Dermis blood vessel endothelial cell (primary cell): Measurements from ENCODE around the gene VWA8. TPM values are rescaled to one million over a fixed set of nuclear protein-coding genes. Genes with fewer than 3 reads are reported as not detected.

Experiments
- DNase-seq: peaks from one replicate; pipeline ENCODE4 v3.0.0; 2010
- total RNA-seq: library from RNA; depleted of rRNA; stranded (reverse); fragments of >200 nt; gene quantifications from 2 replicates; pipeline ENCODE4 v1.2.3, GENCODE V29; 2014

Gene VWA8
- total RNA-seq, 1 donor from 2014 or later: 12.6 TPM

GRCh38 chr13:41740479-41740878 is 220.4 kb downstream of the VWA8 start:
- DNase-seq: no peak

- no peak for DNase-seq
Measured at GRCh38 chr13:41722684-41723535, 238.0 kb downstream of the VWA8 start.

DNA sequence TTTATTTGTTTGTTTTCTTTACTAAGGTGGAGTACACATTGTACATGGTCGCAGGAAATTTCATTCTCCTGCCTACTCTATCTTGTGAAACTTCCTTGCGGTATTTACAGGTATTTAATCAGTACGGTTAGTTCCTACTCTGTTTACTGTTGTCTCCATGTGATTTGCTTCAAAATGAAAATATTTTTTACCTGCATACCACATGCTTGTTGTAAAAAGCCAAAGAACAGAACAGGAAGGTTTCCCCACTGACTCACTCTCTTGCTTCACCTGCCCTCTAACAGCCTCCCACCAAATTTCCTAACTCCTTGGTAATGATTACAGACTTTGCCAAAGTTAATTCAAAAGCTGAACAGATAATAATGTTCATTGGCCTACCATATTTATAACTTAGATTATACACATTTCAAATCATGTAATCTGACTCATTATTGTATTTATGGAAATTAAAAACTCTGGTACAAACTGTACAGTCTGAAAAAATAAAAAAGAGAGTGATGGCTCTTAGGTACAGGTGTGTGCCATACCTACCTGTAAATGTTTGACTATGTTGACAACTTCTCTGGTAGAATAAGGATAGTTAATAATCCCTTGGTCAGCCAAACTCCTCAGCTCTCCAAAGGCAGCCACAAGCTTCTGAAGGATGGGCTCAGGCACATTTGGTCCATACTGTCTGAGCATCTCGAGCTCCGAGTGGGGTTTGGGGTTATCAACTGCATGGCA is 239.9 kb downstream of the VWA8 start:
- no peak for DNase-seq

DNA sequence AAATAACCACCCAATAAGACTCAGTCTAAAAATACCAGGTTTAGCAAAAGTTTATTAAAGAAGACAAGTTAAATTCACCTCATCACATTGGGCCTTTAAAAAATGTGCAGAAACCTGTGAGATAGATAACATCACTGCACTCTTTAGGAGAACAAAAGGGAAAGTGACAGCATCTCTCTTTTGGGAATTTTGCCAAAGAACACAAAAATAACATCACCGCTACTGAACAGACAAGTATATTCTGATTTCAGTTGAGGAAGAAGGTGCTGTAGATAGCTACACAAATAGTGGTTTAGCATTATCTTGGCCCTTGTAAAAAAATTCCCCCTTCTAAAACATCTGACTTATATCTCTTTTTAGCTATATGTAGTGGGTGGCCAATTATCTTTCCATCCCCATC is 244.7 kb downstream of the VWA8 start:
- DNase-seq: peak; percentile 36

DNA sequence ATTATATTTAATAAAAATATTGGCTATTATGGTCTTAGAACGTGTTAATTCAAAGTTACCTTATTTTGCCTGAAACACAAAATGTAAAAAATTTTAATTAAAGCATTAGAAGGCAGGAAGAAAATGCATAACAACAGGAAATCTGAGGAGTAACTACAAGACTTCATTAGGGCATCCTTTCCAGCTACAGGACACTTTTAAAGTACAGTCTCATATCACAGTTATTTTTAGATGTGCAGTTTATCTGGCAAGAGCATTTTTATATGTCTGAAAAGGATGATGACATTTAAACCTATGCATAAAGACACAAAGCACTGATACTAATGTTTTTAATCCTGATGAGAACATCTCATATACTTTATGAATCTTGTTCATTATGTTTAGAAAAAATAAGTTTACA is 247.5 kb downstream of the VWA8 start:
- DNase-seq: no peak

- no peak for DNase-seq
Measured at GRCh38 chr13:41710771-41711170, 250.1 kb downstream of the VWA8 start.

GRCh38 chr13:41709511-41709910 is 251.4 kb downstream of the VWA8 start:
- no peak for DNase-seq

DNA sequence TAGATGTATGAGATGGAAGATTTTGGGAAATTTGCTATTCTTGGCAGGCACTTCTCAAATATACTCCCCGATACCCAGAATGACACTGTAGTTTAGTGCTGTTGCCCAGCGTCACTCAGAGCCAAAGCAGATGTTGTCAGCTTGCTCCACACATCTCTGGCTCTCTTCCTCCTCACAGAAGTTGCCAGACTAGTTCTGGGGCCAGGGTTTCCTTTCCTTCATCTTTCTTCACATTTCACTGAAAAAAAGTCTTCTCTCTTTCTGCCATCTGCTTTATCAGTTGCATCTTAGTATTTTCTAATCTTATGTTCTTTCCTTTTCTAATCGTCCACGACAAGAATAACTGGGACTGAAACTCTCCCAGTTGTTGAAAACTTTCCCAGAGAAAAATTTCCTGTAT is 252.2 kb downstream of the VWA8 start:
- DNase-seq: no peak

GRCh38 chr13:41707194-41707821 is 253.6 kb downstream of the VWA8 start:
- DNase-seq: no peak

DNA sequence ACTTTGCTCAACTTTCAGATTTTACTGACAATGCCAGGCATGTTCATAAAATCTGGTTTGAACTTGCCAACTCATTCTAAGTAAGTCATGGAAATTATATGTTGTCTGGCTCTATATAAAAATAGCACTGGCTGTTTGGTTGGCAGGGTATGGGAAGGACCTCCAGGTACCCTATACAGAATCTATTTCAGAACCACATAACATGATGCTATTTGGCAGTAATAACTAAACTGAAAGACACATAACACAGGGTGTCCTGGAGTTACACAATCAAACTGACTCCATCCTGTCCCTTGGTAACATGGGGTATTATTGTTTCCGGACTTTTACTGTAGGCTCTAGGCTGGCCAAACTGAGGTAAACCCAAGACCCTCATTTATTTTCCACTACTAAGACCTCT is 254.8 kb downstream of the VWA8 start:
- no peak for DNase-seq

DNA sequence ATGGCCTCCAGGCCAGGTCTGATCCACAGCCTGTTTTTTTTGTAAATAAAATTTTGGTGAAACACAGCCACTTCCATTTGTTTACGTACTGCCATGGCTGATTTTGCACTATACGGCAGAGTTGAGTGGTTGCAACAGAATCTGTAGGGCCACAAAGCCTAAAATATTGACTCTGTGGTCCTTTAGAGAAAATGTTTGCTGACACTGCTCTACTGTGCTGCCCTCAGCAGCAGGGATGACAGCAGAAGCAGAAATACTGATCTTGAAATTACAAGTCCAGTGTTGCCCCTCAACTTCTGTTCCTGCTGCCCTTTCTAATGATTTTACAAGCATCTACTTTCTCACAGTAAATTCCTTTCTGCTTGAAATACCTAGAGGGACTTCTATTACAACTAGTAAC is 258.4 kb downstream of the VWA8 start:
- no peak for DNase-seq

DNA sequence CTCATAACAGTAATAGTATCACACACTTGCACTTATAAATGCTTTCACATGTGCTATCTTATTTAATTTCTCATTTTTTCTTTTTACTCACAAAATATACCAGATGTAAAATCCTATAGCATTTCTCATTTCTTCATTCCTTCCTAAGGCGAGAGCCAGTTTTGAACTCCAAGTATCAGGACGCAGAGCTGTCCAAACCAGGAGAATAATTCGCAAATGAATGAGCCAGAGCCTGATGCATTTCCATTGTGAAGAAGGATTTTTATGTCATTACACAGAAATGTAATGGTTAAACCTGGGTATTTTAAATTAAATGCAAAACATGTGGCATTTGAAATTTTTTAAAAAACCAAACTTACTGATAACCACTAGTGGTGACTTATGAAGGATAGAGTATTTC is 259.2 kb downstream of the VWA8 start:
- DNase-seq: no peak

GRCh38 chr13:41700790-41701310 is 260.1 kb downstream of the VWA8 start:
- DNase-seq: peak; percentile 73

- no peak for DNase-seq
Measured at GRCh38 chr13:41699759-41700158, 261.1 kb downstream of the VWA8 start.

DNA sequence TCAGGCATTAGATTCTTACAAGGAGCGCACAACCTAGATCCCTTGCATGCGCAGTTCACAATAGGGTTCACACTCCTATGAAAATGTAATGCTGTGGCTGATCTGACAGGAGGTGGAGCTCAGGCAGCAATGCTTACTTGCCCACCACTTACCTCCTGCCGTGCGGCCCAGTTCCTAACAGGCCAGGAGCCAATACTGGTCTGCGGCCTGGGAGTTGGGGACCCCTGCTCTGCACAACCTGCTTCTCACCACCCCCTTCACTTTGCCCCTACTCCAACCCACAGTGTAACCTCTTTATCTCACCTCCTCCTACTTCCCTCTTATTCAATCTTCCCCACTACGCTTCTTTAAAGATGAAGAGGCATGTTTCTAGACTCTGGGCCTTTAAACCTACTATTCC is 263.3 kb downstream of the VWA8 start:
- DNase-seq: no peak

- peak; percentile 65 for DNase-seq
Measured at GRCh38 chr13:41696163-41697003, 264.5 kb downstream of the VWA8 start.

- DNase-seq: peak; percentile 56
Measured at GRCh38 chr13:41694545-41695301, 266.2 kb downstream of the VWA8 start.

DNA sequence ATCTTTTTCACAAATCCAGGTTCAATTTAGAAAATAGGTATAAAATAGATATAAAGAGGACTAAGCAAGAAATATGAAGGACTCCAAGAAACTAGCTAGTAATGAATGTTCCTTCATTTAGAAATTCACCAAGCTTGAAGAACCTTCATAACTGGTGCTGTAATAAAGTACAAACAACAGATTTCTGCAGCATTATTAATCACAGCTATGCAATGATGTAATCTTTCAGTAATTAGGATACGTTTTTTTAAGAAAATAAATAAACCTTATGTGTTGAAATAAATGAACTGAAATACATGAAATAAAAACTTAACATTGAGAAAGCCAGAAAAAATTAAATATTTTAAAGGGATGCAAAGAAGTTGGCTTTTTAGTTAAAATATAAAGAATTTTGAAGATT is 267.5 kb downstream of the VWA8 start:
- DNase-seq: no peak

DNA sequence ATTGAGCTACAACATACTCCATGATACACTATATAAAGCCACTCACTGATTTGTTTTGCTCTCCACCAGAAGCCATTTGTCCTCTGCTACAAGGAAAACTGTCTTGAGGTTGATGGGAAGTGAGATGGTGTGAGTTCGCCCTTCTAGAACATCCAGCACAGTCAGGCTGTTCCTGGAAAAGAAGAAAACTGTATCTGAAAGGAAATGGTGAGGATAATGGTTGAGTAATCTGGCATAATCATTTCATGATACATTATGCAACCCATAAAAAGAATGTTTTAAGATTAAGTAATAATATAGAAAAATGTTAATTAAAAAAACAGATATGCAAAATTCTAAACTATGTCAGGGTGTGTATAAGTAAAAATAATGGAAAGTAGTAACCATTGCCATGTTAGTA is 269.6 kb downstream of the VWA8 start:
- no peak for DNase-seq

GRCh38 chr13:41682766-41683165 is 278.1 kb downstream of the VWA8 start:
- DNase-seq: no peak

- DNase-seq: no peak
Measured at GRCh38 chr13:41682001-41682400, 278.9 kb downstream of the VWA8 start.

- DNase-seq: no peak
Measured at GRCh38 chr13:41681587-41681986, 279.3 kb downstream of the VWA8 start.
